CD4-positive, alpha-beta T cell treated with Interleukin-17A for 4 hours (primary cell): Measurements from ENCODE around the gene HRC.
"Not testable (repeated sequence)": the region's sequence is repeated elsewhere in the genome, so short reads cannot be mapped to it uniquely, and the experiment has no call there.

Experiments used
- DNase-seq: peaks from one replicate; pipeline ENCODE4 v3.0.0-alpha.2; 2020; ENCODE audit warnings: mixed read lengths

Gene HRC, protein sequence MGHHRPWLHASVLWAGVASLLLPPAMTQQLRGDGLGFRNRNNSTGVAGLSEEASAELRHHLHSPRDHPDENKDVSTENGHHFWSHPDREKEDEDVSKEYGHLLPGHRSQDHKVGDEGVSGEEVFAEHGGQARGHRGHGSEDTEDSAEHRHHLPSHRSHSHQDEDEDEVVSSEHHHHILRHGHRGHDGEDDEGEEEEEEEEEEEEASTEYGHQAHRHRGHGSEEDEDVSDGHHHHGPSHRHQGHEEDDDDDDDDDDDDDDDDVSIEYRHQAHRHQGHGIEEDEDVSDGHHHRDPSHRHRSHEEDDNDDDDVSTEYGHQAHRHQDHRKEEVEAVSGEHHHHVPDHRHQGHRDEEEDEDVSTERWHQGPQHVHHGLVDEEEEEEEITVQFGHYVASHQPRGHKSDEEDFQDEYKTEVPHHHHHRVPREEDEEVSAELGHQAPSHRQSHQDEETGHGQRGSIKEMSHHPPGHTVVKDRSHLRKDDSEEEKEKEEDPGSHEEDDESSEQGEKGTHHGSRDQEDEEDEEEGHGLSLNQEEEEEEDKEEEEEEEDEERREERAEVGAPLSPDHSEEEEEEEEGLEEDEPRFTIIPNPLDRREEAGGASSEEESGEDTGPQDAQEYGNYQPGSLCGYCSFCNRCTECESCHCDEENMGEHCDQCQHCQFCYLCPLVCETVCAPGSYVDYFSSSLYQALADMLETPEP

DNA sequence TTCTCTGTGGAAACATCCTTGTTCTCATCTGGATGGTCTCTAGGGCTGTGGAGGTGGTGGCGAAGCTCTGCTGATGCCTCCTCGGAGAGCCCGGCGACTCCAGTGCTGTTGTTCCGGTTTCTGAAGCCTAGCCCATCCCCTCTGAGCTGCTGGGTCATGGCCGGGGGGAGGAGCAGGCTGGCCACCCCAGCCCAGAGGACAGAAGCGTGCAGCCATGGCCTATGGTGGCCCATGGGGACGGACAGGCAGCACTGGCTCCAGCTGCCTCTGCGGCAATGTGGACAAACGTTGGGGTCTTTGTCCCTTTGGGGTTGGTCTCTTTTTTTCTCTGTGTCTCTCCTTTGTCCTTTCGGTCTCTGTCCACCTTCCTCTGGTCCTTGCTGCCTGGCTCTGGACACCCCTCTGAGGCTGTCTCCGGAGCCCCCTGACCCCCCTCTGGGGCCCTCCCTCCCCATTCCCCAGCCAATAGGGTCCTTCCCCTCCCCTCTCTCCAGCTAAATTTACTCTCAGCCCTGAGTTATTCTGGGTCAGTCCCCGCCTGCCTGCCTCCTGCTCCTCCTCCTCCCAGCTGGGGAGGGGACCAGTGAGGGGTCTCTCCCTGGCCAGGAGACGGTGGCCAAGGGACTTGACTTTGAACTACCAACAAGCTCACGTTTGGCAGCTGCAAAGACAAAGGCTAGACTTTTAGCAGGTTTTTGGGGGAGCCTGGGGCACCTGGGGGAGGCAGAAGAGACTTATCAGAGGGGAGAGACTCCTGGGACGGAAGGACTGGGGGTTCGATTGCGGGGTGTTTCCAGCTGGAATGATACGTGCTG, at the start of gene HRC:
TSS of gene HRC (minus strand) at position 392 of the 815 bp plus-strand sequence. CDS start at position 233, 159 bp downstream.
- DNase-seq, result no peak

DNA sequence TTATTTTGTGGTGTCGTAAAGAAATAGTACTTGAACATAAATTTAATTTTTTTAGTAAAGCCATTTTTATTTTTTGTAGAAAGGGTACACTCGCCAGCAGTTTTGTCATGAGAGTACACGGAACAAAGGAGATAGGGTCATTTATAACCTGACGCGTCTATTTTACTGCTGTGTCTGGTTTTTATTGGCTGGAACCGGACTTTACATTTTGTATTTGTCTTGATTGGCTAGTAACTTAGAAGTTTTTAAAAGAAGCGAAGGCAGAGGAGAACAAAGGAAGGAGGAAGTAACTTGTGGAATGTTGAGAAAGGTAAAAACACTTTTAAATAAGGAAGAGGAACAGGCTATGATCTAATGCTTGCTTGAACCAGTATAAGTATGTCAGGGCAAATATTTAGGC, 45.8 kb upstream of the HRC start:
- no peak for DNase-seq

DNA sequence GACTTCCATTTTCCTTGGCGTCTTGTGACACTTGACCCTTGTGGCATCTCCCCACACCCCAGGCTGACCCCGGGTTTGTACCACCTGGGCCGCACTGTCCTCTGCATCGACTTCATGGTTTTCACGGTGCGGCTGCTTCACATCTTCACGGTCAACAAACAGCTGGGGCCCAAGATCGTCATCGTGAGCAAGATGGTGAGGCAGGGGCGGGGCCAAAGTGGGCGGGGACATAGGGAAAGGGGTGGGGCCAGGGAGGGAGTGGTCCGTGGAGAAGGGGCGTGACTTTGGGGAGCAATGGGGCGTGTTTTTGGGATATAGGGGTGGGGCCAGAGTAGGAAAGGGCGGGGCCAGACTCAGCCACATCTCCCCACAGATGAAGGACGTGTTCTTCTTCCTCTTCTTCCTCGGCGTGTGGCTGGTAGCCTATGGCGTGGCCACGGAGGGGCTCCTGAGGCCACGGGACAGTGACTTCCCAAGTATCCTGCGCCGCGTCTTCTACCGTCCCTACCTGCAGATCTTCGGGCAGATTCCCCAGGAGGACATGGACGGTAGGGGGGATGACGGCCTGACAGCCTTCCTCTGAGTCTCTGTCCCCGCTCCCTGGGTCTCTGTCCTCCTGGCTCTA, 45.2 kb upstream of the HRC start:
- DNase-seq, result no peak

DNA sequence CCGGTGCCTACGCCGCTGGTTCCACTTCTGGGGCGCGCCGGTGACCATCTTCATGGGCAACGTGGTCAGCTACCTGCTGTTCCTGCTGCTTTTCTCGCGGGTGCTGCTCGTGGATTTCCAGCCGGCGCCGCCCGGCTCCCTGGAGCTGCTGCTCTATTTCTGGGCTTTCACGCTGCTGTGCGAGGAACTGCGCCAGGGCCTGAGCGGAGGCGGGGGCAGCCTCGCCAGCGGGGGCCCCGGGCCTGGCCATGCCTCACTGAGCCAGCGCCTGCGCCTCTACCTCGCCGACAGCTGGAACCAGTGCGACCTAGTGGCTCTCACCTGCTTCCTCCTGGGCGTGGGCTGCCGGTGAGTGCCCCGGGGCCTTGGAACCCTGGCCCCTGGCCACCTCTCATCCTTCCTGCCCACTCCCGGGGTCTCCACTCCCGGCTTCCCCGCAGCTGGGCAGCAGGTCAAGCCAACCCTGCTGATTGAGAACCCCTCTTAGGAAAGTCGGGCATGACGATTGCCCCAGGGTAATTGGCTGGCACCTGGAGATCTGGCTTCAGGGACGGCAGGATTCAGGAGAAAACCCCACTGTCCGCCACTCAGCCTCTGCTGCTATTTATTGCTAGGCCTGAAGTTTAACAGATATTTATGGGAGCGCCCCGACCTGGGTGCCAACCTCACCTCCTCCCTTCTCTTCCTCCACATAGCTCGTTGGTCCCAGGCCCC, 41.5 kb upstream of the HRC start:
- DNase-seq, result no peak

DNA sequence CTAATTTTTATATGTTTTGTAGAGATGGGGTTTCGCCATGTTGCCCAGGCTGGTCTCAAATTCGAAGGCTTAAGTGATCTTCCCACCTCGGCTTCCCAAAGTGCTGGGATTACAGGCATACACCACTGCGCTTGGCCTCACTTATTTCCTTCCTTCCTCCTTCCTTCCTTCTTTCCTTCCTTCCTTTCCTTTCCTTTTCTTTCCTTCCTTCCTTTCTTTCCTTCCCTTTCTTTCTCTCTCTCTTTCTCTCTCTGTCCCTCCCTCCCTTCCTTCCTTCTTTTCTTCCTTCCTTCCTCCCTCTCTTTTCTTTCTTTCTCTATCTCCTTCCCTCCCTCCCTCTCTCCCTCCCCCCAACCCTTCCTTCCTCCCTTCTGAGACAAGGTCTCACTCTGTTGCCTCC, 39.2 kb upstream of the HRC start:
- DNase-seq, result no peak

DNA sequence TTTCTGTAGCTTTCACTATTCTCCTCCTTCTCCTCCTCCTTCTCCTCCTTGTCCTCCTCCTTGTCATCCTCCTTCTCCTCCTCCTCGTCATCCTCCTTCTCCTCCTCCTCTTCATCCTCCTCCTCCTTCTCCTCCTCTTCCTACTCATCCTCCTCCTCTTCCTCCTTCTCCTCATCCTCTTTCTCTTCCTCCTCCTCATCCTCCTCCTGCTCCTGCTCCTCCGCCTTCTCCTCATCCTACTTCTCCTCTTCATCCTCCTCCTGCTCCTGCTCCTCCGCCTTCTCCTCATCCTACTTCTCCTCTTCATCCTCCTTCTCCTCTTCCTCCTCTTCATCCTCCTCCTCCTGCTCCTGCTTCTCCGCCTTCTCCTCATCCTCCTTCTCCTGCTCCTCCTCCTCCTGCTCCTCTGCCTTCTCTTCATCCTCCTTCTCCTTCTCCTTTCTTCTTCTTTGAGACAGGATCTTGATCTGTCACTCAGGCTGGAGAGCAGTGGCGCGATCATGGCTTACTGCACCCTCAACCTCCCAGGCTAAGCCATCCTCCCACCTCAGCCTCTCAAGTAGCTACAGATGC, 38.7 kb upstream of the HRC start:
- no peak for DNase-seq

DNA sequence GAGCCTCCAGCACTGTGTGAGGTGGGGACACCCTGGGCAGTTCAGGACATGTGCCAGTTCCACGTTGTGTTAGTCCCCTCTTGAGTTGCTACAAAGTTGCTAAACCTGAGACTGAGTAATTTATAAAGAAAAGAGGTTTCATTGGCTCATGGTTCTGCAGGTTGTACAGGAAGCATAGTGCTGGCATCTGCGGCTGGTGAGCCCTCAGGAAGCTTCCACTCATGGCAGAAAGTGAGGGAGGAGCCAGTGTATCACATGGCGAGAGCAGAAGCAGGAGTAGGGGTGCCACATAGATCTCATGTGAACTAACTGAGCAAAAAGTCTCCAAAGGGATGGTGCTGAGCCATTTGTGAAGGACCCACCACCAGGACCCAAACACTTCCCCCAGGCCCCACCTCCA, 35.6 kb upstream of the HRC start:
- DNase-seq, result no peak

DNA sequence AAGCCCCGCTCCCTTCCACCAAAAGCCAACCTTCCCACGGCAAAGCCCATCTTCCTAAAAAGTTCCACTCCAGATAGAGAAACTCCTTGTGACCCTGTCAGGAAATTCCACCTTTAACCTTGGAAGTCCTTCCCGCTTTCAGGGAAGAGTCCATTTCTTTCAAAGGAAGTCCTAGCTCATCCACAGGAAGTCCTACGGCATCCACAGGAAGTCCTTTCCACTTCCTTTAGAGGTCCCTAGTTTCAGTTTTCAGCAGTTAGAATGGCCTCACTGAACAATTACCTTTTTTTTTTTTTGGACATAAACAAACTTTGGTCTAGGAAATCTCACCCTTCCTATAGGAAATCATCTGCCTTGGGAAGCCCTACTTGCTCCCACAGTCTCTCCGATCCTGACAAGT, 34.1 kb upstream of the HRC start:
- DNase-seq, result no peak

DNA sequence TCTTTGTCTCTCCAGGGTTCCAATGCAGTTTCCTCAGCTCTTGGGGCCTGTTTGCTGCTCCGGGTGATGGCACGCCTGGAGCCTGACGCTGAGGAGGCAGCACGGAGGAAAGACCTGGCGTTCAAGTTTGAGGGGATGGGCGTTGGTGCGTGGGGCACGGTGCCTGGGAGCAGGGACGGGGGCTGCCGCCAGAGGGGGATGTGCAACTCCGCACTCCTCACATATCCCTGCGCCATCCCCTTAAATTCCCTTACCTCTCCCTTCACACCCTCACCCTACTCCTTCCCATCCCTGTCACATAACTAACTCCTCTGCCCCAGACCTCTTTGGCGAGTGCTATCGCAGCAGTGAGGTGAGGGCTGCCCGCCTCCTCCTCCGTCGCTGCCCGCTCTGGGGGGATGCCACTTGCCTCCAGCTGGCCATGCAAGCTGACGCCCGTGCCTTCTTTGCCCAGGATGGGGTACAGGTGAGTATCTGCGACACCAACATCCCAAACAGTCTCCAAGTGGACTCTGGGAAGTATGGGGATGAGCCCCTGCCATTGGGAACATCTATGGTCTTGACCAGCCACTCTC, 33.5 kb upstream of the HRC start:
- DNase-seq, result no peak

DNA sequence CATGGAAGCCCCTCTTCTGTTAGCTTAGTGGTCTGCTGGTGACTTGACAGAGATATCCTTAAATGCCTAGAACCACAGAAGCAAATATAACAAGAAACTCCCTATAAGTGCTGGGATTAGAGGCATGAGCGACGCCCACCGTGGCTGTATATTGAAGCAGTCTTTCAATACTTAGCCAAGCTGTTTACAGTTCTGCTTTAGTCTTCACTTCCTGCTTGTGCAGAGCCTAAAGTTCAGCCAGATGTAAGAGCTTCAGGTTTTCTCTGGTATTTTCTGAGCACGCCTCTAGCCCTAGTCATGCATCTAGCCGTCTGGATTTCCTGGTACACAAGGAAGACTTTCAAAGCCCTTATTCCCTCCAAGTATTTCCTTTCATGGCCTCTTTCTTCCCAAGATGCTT, 30.9 kb upstream of the HRC start:
- DNase-seq, result no peak

DNA sequence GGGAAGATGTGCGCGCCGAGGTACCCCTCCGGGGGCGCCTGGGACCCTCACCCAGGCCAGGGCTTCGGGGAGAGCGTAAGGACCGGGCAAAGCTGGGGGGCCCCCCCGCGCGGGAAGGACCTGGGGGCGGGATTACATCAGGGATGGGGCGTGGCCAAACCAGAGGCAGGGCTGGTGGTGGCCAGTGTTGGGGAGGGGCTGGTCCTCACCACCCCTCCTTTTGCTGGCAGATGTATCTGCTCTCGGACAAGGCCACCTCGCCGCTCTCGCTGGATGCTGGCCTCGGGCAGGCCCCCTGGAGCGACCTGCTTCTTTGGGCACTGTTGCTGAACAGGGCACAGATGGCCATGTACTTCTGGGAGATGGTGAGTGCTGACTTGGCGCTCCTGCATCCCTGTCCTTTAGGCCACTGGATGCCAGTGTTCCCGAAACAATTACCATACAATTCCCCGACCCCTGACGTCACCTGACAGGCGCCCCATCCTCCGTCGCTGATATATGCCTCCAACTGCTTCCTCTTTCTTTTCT, 27.7 kb upstream of the HRC start:
- DNase-seq, result no peak

DNA sequence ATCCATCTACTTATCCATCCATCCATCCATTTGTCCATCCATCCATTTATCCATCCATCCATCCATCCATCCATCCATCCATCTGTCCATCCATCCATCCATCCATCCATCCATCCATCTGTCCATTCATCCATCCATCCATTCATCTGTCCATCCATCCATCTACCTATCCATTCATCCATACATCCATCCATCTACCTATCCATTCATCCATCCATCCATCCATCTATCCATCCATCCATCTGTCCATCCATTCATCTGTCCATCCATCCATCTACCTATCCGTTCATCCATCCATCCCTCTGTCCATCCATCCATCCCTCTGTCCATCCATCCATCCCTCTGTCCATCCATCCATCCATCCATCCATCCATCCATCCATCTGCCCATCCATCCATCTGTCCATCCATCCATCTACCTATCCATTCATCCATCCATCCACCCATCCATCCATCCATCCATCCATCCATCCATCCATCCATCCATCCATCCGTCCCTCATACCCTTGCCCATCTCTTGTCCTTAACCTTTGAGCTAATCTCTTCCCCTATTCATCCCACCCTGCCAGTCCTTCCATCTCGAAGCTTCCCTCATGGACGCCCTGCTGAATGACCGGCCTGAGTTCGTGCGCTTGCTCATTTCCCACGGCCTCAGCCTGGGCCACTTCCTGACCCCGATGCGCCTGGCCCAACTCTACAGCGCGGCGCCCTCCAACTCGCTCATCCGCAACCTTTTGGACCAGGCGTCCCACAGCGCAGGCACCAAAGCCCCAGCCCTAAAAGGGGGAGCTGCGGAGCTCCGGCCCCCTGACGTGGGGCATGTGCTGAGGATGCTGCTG, 27.0 kb upstream of the HRC start:
- not testable (repeated sequence) for DNase-seq

DNA sequence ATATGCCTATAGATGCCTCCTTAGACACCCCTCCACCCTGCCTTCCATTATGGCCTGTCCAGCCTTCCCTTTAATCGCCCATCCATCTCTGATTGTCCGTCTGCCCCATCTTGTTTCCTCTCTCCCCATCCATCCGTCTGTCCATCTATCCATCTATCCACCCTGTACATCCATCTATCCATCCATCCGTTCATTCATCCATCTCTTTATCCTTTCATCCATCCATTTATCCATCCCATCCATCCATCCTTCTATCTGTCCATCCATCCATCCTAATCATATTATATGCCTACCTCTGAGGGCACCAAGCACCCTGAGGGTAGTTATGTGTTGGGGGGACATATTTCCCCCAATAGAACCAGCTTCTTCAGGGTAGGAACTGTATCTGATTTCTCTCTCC, 25.5 kb upstream of the HRC start:
- no peak for DNase-seq

DNA sequence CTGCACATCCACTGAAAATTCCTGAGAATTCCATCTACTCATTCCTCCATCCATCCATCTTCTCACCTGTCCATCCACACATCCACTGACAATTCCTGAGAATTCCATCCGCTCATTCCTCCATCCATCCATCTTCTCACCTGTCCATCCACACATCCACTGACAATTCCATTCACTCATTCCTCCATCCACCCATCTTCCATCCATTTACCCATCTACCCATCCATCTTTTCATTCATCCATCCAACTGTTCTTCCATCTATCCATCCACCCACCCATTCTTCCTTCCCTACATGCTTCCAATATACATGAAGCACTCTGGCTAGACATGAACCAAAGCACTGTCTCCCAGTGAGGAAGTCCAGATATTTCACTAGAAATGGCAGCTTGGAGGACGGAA, 18.0 kb upstream of the HRC start:
- no peak for DNase-seq

DNA sequence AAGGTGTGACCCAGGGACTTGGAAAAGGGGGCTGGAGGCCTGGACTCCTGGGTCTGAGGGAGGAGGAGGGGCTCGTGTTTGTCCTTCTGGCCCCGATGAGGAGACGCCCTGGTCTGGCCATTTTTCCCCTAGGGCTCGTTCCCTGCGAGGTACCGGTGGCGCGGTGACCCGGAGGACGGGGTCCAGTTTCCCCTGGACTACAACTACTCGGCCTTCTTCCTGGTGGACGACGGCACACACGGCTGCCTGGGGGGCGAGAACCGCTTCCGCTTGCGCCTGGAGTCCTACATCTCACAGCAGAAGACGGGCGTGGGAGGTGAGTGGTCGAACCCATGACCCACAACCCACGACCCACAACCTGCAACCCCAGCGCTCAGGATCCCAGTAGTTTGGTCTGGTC, 13.2 kb upstream of the HRC start:
- DNase-seq, result no peak

DNA sequence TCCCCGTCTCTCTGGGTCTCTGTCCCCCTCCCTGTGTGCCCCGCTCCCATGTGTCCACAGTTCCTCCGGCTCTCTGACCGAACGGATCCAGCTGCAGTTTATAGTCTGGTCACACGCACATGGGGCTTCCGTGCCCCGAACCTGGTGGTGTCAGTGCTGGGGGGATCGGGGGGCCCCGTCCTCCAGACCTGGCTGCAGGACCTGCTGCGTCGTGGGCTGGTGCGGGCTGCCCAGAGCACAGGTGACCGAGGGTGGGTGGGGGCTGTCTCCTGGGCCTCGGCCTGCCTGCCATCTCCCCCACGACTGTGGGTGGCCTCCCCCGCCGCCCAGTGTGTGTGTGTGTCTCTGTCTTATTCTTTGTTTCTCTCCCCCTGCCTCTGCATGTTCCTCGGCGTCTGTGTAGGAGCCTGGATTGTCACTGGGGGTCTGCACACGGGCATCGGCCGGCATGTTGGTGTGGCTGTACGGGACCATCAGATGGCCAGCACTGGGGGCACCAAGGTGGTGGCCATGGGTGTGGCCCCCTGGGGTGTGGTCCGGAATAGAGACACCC, 12.7 kb upstream of the HRC start:
- no peak for DNase-seq

DNA sequence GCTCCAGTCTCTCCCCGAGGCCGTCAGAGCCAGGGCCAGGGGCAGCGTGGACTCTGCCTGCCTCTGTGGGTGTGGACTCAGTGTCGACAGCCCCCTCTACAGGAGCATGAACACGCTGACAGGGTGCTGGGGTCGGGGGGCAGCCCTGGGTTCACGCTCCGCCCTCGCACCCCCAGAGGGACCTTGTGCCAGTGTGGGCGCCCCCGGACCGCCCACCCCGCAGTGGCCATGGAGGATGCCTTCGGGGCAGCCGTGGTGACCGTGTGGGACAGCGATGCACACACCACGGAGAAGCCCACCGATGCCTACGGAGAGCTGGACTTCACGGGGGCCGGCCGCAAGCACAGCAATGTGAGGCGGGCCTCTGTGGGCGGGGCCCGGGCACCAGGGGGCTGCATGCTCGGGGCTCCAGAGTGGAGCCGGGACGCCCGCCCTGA, 10.7 kb upstream of the HRC start:
- no peak for DNase-seq

DNA sequence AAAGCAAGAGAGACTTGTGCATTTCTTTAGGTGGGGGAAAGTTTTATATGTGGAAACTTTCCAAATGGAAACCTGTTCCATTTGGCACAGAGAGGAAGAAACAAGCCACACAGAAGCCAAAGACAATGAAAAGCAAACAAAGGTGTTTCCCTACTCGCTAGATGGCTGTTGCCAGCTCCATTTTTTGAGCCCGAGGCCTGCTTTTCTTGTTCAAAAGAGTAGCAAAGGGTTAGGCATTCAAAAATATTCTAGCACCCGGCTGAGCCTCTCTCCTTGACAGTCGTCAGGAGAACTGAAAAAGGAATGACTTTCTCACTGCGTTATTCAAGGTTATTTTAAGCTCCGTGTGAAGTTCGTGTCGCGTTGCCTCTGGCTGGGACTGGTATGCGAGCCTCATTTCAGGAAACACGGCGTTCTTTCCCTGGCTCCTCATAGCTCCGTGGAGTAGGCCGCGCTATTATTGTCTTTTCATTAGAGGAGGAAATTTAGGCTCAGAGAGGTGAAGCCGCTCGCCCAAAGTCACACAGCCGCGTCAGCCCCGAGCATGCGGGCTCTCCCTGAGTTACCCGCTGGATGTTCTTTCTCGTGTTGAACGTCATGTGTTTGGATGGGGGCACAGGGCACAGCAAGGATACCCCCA, 10.0 kb upstream of the HRC start:
- no peak for DNase-seq

DNA sequence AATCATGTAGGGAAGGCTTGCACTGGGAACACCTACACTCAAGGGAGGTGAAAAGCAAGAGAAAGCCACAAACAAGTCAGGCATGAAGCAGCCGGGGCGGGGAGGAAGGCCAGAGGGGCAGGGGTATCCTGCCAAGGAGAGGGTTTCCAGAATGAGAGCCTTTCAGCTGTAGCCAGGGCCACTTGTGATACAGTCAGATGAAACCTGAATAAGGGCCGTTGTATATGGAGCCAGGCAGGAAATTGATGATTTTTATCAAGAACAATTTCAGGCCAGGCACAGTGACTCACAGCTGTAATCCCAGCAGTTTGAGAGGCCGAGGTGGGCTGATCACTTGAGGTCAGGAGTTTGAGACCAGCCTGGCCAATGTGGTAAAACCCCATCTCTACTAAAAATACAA, 6.8 kb upstream of the HRC start:
- DNase-seq, result no peak
